Parathyroid adenoma (tissue), 2 donors: ENCODE results near the gene HNRNPCL4.
"Not testable (repeated sequence)": the region's sequence is repeated elsewhere in the genome, so short reads cannot be mapped to it uniquely, and the experiment has no call there.

Experiments
- H2AFZ ChIP-seq: fragments of 300-600 bp; sonication (generic); one replicate; pipeline ENCODE4 v1.7.0; 2017; ENCODE audit warnings: antibody characterized with exemption, mild to moderate bottlenecking
- H3K27ac ChIP-seq: fragments of 300-600 bp; sonication (generic); one replicate; pipeline ENCODE4 v1.7.0; 2017
- H3K27me3 ChIP-seq: fragments of 300-600 bp; sonication (generic); one replicate; pipeline ENCODE4 v1.7.0; 2017; ENCODE audit warnings: low read length; ENCODE audit not compliant: control insufficient read depth, insufficient read depth
- H3K36me3 ChIP-seq: fragments of 300-600 bp; sonication (generic); one replicate; pipeline ENCODE4 v1.7.0; 2017; ENCODE audit warnings: low read length; ENCODE audit not compliant: control insufficient read depth, insufficient read depth
- H3K4me1 ChIP-seq: fragments of 300-600 bp; sonication (generic); one replicate; pipeline ENCODE4 v1.7.0; 2017; ENCODE audit warnings: control low read depth
- H3K4me2 ChIP-seq: fragments of 300-600 bp; sonication (generic); one replicate; pipeline ENCODE4 v1.7.0; 2017; ENCODE audit warnings: low read length
- H3K4me3 ChIP-seq: fragments of 300-600 bp; sonication (generic); one replicate; pipeline ENCODE4 v1.7.0; 2017; ENCODE audit warnings: low read depth, low read length
- H3K79me2 ChIP-seq: fragments of 300-600 bp; sonication (generic); one replicate; pipeline ENCODE4 v1.7.0; 2017; ENCODE audit warnings: control low read depth
- H3K9ac ChIP-seq: fragments of 300-600 bp; sonication (generic); one replicate; pipeline ENCODE4 v1.7.0; 2017; ENCODE audit warnings: mild to moderate bottlenecking
- H3K9me3 ChIP-seq: fragments of 300-600 bp; sonication (generic); one replicate; pipeline ENCODE4 v1.7.0; 2017; ENCODE audit warnings: low read length; ENCODE audit not compliant: control insufficient read depth
- donor health status: primary hyperparathyroidism.

Gene HNRNPCL4

GRCh38 chr1:13165531-13165930 lies at the start of gene HNRNPCL4:
Gene HNRNPCL4 (minus strand): TSS chr1:13165631. CDS start chr1:13165467, 164 bp downstream.
- H3K79me2 ChIP-seq, H2AFZ ChIP-seq, H3K27ac ChIP-seq, H3K4me2 ChIP-seq, H3K4me1 ChIP-seq, H3K36me3 ChIP-seq, H3K9ac ChIP-seq, H3K9me3 ChIP-seq, H3K4me3 ChIP-seq, H3K27me3 ChIP-seq: not testable (repeated sequence)

DNA sequence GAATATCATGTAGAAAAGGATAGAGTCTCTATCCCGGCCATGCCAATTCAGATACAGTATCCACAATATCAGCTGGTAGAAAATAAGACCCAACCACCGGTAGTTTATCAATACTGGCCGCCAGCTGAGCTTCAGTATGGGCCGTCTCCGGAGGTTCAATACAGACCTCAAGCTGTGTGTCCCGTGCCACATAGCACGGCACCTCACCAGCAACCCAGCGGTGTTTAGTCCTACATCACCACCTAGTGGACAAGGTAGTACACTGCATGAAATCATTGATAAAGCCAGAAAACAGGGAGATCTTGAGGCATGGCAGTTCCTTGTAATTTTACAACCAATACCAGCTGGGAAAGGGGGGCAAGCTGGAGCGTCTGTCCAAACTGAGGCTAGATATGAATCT lies 43.3 kb upstream of the HNRNPCL4 start:
- H3K36me3 ChIP-seq, H3K79me2 ChIP-seq, H3K4me3 ChIP-seq, H2AFZ ChIP-seq, H3K9ac ChIP-seq, H3K4me1 ChIP-seq, H3K27ac ChIP-seq, H3K27me3 ChIP-seq, H3K9me3 ChIP-seq, H3K4me2 ChIP-seq: not testable (repeated sequence)

DNA sequence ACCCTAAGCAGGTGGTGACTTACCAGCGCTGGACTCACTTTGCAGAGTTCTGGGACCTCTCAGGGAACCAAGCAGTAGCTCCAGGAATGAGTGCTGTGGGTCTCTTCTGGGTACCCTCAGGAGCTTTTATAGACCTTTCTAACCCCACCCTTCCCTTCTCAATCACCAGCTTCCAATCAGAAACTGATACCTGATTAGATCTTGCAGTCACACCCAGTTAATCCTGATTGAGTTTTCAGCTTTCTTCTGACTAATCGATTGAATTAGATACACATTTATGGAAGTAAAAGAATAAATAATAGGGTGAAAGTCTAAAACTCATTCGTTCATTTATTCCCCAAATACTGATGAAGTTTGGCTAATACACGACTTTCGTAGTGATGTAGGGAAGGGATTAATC lies 35.9 kb upstream of the HNRNPCL4 start, which contains the start of gene PRAMEF13:
Gene PRAMEF13 (minus strand): TSS at position 101 of the 400 bp plus-strand sequence. CDS start 1,820 bp downstream, outside the sequence.
- H3K4me3 ChIP-seq, H3K4me1 ChIP-seq, H3K27ac ChIP-seq, H3K27me3 ChIP-seq, H3K9ac ChIP-seq, H2AFZ ChIP-seq, H3K9me3 ChIP-seq, H3K4me2 ChIP-seq, H3K79me2 ChIP-seq, H3K36me3 ChIP-seq: not testable (repeated sequence)

GRCh38 chr1:13171548-13171947 lies 6.1 kb upstream of the HNRNPCL4 start, which contains the start of gene PRAMEF9:
Gene PRAMEF9 (plus strand): TSS chr1:13171848. CDS start chr1:13175281, 3,433 bp downstream.
- not testable (repeated sequence) for H3K9ac ChIP-seq, H3K79me2 ChIP-seq, H3K4me1 ChIP-seq, H3K36me3 ChIP-seq, H2AFZ ChIP-seq, H3K27me3 ChIP-seq, H3K4me2 ChIP-seq, H3K27ac ChIP-seq, H3K9me3 ChIP-seq, H3K4me3 ChIP-seq

GRCh38 chr1:13155909-13156308 lies 9.5 kb downstream of the HNRNPCL4 start, which contains the start of gene PRAMEF26:
Gene PRAMEF26 (minus strand): TSS chr1:13156009. CDS start chr1:13153095, 2,914 bp downstream.
- not testable (repeated sequence) for H3K27ac ChIP-seq, H3K9me3 ChIP-seq, H3K4me3 ChIP-seq, H2AFZ ChIP-seq, H3K79me2 ChIP-seq, H3K36me3 ChIP-seq, H3K9ac ChIP-seq, H3K4me2 ChIP-seq, H3K4me1 ChIP-seq, H3K27me3 ChIP-seq

- H3K27me3 ChIP-seq, H2AFZ ChIP-seq, H3K4me3 ChIP-seq, H3K4me1 ChIP-seq, H3K36me3 ChIP-seq, H3K27ac ChIP-seq, H3K4me2 ChIP-seq, H3K9me3 ChIP-seq, H3K79me2 ChIP-seq, H3K9ac ChIP-seq: not testable (repeated sequence)
Observed at GRCh38 chr1:13116754-13117153, 48.7 kb downstream of the HNRNPCL4 start, which contains the start of gene HNRNPCL2. Gene HNRNPCL2 (minus strand): TSS chr1:13116854. CDS start chr1:13116400, 454 bp downstream.
